Omental fat pad (tissue), 4 donors: ENCODE data around the gene SEC14L6. TPM values are rescaled to one million over a fixed set of nuclear protein-coding genes. Genes with fewer than 3 reads are reported as not detected.
A peak's percentile ranks its signal among the peaks of the same experiment; 100 is the strongest.
"Not testable (repeated sequence)": the region's sequence is repeated elsewhere in the genome, so short reads cannot be mapped to it uniquely, and the experiment has no call there.

ENCODE experiments used
- ATAC-seq: fragments of 150-250 bp; one replicate; pipeline ENCODE4 v1.9.1; 2016; ENCODE audit warnings: mild to moderate bottlenecking, moderate library complexity; ENCODE audit not compliant: low FRiP score
- DNase-seq: peaks from one replicate; pipeline ENCODE4 v3.0.0-alpha.2; 2019; ENCODE audit warnings: low spot score
- total RNA-seq, 4 donors: library from RNA; depleted of rRNA; stranded (reverse); fragments of >200 nt; gene quantifications; one replicate each; pipeline ENCODE4 v1.1.0, GENCODE V29; 2016
- TF ChIP-seq, protein P1 (sequence below), 3 donors: fragments of 450-650 bp; IDR thresholded peaks; one replicate each; pipeline ENCODE4 v1.5.1; 2016 to 2017; ENCODE audit warnings: antibody characterized with exemption in 3 of 3, mild to moderate bottlenecking in 3 of 3, moderate library complexity in 2 of 3

Gene SEC14L6
- total RNA-seq, 4 donors from 2014 or later = 1.3 to 3.9 (median 2.2) TPM; not detected in 1

DNA sequence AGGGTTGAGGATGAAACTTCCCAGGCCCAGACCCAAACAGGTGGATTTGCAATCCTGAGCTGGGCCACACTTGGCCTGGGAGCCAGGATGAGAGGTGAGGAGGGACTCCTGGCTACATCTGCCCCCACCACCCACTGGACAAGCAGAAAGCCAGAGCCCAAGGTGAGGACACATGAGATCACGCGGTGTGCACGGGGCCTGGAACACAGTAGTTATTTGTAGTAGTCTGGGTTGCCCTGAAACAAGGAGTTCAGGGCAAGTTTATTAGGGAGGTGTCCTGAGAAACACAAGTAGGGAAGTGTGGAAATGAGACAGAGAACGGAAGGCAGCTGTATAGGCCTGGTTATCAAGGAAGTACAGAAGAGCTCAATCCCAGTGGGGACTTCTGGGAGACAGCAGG lies 647 bp upstream of the SEC14L6 start:
- TF ChIP-seq, protein P1, sequence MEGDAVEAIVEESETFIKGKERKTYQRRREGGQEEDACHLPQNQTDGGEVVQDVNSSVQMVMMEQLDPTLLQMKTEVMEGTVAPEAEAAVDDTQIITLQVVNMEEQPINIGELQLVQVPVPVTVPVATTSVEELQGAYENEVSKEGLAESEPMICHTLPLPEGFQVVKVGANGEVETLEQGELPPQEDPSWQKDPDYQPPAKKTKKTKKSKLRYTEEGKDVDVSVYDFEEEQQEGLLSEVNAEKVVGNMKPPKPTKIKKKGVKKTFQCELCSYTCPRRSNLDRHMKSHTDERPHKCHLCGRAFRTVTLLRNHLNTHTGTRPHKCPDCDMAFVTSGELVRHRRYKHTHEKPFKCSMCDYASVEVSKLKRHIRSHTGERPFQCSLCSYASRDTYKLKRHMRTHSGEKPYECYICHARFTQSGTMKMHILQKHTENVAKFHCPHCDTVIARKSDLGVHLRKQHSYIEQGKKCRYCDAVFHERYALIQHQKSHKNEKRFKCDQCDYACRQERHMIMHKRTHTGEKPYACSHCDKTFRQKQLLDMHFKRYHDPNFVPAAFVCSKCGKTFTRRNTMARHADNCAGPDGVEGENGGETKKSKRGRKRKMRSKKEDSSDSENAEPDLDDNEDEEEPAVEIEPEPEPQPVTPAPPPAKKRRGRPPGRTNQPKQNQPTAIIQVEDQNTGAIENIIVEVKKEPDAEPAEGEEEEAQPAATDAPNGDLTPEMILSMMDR (IDR thresholded peaks at IDR 0.05) = no peak
- ATAC-seq = no peak
- no peak for DNase-seq

DNA sequence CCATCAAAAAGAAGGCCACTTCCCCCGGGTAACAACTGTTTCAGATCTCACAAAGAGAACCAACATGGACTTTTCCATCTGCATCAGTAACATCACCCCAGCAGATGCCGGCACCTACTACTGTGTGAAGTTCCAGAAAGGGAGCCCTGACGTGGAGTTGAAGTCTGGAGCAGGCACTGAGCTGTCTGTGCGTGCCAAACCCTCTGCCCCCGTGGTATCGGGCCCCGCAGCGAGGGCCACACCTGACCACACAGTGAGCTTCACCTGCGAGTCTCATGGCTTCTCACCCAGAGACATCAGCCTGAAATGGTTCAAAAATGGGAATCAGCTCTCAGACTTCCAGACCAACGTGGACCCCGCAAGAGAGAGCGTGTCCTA lies 3.7 kb downstream of the SEC14L6 start:
- TF ChIP-seq, protein P1 (IDR thresholded peaks at IDR 0.05) = no peak
- DNase-seq (no peak), ATAC-seq (no peak)

- no peak for DNase-seq
Measured at GRCh38 chr22:30541961-30542810, 4.4 kb downstream of the SEC14L6 start.

DNA sequence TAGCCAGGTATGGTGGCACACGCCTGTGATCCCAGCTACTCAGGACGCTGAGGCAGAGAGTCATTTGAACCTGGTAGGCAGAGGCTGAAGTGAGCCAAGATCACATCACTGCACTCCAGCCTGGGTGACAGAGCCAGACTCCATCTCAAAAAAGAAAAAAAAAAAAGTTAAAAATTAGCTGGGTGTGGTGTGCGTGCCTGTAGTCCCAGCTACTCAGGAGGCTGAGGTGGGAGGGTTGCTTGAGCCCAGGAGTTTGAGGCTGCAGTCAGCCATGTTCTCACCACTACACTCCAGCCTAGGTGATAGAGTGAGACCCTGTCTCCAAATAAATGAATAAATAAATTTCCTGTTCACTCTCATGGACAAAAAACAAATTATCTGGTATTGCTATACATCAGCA lies 5.0 kb downstream of the SEC14L6 start:
- DNase-seq, ATAC-seq: not testable (repeated sequence)

More at GRCh38 chr22:30541961-30542810, 4.4 kb downstream of the SEC14L6 start:
- TF ChIP-seq, protein P1 (IDR thresholded peaks at IDR 0.05) = no peak
- peak; percentile 66 for ATAC-seq

GRCh38 chr22:30539368-30539767 lies 7.2 kb downstream of the SEC14L6 start:
- no peak for DNase-seq
- ATAC-seq = no peak
- TF ChIP-seq, protein P1 (IDR thresholded peaks at IDR 0.05) = no peak

DNA sequence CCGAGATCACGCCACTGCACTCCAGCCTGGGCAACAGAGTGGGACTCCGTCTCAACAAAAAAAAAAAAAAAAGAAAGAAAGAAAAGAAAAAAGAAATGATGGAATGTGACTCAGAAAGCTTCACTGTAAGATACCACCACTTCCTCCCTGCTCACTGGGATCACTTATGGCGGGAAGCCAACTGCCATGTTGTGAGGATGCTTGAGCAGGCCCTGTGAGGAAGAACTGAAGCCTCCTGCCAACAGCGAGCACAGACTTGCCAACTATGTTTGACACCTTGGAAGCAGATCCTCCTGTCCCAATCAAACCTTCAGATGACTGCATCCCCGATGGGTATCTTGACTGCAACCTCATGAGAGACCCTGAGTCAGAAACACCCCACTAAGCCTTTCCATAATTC lies 8.3 kb downstream of the SEC14L6 start:
- TF ChIP-seq, protein P1 (IDR thresholded peaks at IDR 0.05) = no peak
- ATAC-seq (no peak), DNase-seq (no peak)

- TF ChIP-seq, protein P1 (IDR thresholded peaks at IDR 0.05) = no peak
- DNase-seq (no peak), ATAC-seq (no peak)
Measured at GRCh38 chr22:30537083-30537731, 9.3 kb downstream of the SEC14L6 start.
